KOPT-K1 (cell line): ENCODE measurements around the gene CCDC185.
A peak's percentile ranks its signal among the peaks of the same experiment; 100 is the strongest.

Experiments
- H3K27ac ChIP-seq: fragments of 200-600 bp; sonication (generic); 2 replicates; pipeline ENCODE4 v1.5.1; 2016; ENCODE audit warnings: antibody characterized with exemption, mild to moderate bottlenecking, low read depth, low read length; ENCODE audit not compliant: poor library complexity, severe bottlenecking
- H3K36me3 ChIP-seq: fragments of 200-600 bp; sonication (generic); 2 replicates; pipeline ENCODE4 v1.5.1; 2017; ENCODE audit warnings: antibody characterized with exemption, mild to moderate bottlenecking, low read length, moderate library complexity; ENCODE audit not compliant: insufficient read depth
- H3K9me3 ChIP-seq: fragments of 200-600 bp; sonication (generic); 2 replicates; pipeline ENCODE4 v1.5.1; 2017; ENCODE audit warnings: antibody characterized with exemption, low read length, mild to moderate bottlenecking; ENCODE audit not compliant: insufficient read depth, poor library complexity, severe bottlenecking

The CCDC185 gene

DNA sequence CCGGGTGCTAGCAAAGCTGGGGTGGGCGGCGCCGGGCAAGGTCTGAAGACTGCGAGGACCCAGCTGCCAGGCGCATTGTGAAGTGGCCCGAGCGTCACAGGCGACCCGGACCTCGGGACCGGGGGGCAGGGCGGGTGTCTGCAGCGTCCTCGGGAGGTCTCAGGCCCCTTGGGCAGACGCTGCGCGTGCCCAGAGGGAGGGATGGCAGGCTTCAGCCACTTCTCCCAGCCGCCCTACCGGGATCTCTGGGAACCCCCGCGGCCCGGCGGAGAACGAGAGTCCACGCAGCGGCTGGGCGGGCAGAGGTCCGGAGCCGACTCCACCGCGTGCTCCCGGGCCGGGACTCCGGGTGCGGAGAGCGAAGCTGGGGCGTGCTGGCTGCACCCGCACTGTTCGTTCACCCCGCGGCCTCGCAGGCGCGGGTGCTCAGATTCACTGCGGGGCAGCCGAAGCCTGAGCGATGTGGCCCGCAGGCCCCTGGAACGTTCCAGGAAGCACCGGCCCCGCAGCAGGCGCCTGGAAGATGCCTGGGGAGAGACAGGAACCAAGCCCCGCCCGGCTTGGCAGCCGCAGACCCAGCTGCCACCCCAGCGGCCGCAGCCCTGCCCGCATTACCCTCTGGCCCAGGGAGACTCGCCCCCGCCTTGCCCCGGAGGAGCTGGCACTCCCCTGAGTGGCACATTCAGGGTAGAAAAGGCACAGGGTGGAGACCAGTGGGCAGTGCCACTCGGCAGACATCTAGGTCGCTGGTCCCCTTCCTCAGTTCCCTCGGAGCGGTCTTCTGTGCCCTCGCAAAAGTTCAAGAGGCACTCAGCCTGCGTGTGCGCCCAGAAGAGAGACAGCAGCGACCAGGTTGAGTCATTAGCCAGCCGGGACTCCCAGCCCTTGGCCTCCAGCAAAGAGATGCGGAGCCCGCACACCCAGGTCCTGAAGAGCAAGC lies at the start of gene CCDC185:
Gene CCDC185 (plus strand): TSS at position 141 of the 940 bp plus-strand sequence. CDS start 61 bp downstream, at position 202.
- Histone ChIP-seq H3K9me3 (no peaks in the 10 kb centered on the region), H3K27ac (no peak within 1 kb of the TSS), H3K36me3 (no peaks in the 10 kb centered on the region)

- H3K27ac ChIP-seq: no peak overlapping the region
- H3K36me3 ChIP-seq: no peaks in the 10 kb centered on the region
- no peaks in the 10 kb centered on the region for H3K9me3 ChIP-seq
Measured at GRCh38 chr1:223343692-223344091, 49.5 kb upstream of the CCDC185 start.

GRCh38 chr1:223344491-223344890 lies 48.7 kb upstream of the CCDC185 start:
- H3K27ac ChIP-seq: no peak overlapping the region
- H3K9me3 ChIP-seq: no peaks in the 10 kb centered on the region
- H3K36me3 ChIP-seq: no peaks in the 10 kb centered on the region

DNA sequence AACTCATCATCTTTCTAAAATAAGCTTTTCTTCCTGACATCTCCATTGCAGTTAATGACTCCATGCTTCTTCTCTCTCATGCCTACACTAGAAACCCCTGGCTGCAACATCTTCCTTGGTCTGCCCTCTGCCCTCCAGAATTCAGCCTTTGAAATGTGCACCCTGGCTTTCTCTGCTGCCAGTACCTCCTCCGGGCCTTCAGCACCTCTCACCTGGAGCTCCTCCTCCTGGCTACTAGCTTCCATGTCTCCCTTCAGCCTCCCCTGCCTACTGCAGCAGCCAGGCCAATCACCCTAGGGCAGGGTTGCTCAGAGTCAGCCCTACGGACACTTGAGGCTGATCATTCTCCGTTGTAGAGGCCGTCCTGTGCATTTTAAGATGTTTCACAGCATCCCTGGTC lies 47.5 kb upstream of the CCDC185 start:
- Histone ChIP-seq H3K27ac (no peak overlapping the region), H3K36me3 (no peaks in the 10 kb centered on the region), H3K9me3 (no peaks in the 10 kb centered on the region)

DNA sequence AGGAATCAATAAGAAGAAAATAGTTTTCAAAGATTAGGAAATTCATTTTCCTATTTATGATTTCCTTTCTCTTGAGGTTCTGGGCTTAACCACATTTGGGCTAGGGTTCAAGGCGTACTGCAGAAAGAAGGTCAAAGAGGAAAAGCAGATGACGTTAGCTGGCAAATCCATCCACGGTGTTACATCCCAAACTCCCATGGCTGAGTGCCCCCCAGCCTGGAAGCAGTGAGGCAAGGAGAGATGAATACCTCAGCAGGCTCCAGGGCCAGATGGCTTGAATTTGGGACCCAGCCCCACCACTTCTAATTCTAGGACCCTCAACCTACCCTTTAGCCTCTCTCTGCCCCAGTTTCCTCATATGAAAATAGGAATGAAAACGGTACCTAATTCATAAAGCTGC lies 46.9 kb upstream of the CCDC185 start:
- Histone ChIP-seq H3K27ac (no peak overlapping the region), H3K36me3 (no peaks in the 10 kb centered on the region), H3K9me3 (no peaks in the 10 kb centered on the region)

DNA sequence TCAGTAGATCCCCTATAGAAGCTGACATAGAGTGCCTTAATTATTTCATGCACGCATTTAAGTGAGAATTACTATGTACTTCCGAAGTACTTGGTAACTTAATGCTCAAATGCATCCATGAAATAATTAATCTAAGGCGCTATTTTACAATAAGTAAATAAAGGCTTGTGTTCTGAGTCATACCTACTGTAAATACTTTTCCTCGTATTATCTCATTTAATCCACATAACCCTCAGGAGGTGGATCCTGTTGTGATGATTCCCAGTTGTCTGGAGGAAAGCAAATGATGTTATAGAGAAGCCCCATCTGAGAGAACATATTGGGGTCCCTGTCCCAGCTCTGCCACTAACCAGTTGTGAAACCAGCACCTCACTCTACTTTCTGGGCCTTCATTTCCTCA lies 45.6 kb upstream of the CCDC185 start:
- no peaks in the 10 kb centered on the region for H3K9me3 ChIP-seq
- no peak overlapping the region for H3K27ac ChIP-seq
- H3K36me3 ChIP-seq: no peaks in the 10 kb centered on the region

DNA sequence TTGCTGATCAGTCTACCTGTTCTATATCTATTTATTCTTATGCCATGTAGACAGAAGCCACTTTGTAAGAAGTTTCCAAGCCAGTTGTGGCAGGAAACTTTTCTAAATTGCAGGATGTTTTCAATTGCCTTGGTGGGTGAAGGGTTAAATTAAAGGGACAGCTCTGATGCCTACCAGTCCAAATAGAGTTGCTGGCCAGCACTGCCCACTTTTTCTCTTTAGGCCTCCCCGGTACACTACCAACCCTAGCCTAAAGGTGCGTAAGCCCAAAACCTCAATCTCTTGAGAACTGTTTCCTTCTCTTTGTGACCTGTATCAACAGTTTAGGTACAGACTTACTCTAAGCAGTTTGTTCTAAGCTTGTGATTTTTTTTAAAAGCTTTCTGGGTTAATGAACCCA lies 44.8 kb upstream of the CCDC185 start:
- no peaks in the 10 kb centered on the region for H3K9me3 ChIP-seq
- no peak overlapping the region for H3K27ac ChIP-seq
- no peaks in the 10 kb centered on the region for H3K36me3 ChIP-seq

- Histone ChIP-seq H3K9me3 (no peaks in the 10 kb centered on the region), H3K36me3 (no peaks in the 10 kb centered on the region), H3K27ac (no peak overlapping the region)
Measured at GRCh38 chr1:223349241-223349640, 44.0 kb upstream of the CCDC185 start.

DNA sequence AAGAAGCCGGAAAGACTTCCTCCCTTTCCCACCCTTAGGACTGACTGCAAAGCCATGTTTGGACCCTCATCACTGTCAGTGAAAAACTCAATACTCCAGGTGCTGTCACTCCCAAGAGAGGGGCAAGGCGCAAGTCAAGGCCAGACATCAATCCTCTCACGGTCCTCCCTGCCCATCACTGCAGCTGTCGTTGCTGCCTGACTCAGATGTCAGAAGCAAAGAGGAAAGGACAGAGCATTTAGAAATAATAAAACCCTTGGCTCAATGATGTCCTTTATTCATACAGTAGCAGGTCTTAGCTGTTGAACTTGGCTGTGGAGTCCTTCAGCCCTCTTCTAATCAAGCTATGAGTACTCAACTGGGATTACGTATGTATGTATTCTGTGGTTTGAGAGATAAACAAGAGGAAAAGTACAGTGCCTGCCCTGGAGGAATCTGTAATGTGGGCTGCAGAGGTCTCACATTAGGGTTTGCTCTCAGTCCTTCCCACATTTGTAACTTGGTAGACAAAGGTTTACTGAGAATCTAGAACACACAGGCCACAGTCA lies 42.8 kb upstream of the CCDC185 start:
- Histone ChIP-seq H3K36me3 (no peaks in the 10 kb centered on the region), H3K9me3 (no peaks in the 10 kb centered on the region), H3K27ac (no peak overlapping the region)

- no peak overlapping the region for H3K27ac ChIP-seq
- H3K36me3 ChIP-seq: no peaks in the 10 kb centered on the region
- H3K9me3 ChIP-seq: no peaks in the 10 kb centered on the region
Measured at GRCh38 chr1:223352944-223353343, 40.3 kb upstream of the CCDC185 start.

DNA sequence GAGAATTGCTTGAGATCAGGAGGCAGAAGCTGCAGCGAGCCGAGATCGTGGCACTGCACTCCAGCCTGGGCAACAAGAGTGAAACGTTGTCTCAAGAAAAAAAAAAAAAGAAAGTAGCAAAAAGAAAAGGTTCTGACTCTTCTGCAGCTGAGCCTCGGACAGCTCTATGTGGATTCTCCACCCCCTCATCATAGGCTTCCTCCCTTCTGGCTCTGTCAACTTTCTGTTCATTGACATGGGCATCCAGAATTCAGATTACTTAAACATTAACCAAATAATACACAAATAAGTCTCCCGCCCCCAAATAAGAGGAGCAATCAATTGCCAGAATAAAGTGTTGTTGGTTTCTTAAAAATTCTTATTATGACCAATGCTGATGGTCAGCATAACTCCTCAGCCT lies 39.3 kb upstream of the CCDC185 start:
- Histone ChIP-seq H3K27ac (no peak overlapping the region), H3K9me3 (no peaks in the 10 kb centered on the region), H3K36me3 (no peaks in the 10 kb centered on the region)

GRCh38 chr1:223355699-223356098 lies 37.5 kb upstream of the CCDC185 start:
- no peaks in the 10 kb centered on the region for H3K9me3 ChIP-seq
- no peak overlapping the region for H3K27ac ChIP-seq
- H3K36me3 ChIP-seq: no peaks in the 10 kb centered on the region

- H3K9me3 ChIP-seq: no peaks in the 10 kb centered on the region
- H3K36me3 ChIP-seq: no peaks in the 10 kb centered on the region
- H3K27ac ChIP-seq: no peak overlapping the region
Measured at GRCh38 chr1:223358826-223359225, 34.4 kb upstream of the CCDC185 start.

DNA sequence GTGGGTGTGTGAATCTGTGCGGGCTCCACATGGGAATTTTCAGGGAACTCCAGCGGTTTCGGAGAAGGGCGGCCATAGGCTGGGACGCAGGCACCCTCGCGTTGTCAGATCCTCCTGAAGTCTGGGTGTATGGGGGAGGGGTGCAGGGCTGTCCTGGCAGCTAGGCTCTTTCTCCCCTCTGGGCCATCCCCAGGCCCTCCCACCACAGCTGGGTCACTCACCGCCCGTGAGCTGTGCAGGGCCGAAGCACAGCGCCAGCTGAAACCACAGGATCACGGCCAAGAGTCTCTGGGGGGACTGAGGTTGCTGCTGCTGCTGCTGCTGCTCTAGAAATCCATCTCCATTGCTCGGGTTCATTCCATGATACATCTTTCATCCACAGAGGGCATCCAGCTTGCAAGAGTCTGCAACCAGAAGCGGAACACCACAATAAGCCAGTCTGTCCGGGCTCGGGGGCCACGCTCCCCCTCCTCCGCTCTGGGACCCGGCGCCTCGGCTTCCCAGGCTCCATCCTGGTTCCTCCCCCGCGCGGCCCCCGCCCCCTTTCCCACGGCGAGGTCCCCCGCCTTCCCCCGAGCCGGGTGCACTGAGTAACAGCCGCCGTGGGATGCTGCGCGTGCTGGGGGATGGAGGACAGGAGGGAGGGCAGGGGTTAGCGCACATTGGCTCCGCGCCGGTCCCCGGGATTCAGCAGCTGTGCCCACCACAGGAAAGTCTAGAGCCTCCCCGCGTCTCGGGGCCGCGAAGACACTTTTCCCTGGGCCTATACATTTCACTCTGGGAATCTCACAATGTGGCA lies 30.0 kb upstream of the CCDC185 start:
- H3K27ac ChIP-seq: peak overlapping the region; percentile 41
- H3K9me3 ChIP-seq: no peaks in the 10 kb centered on the region
- H3K36me3 ChIP-seq: no peaks in the 10 kb centered on the region
